ENCODE measurements around the gene STXBP2. TPM values are rescaled to one million over a fixed set of nuclear protein-coding genes. Genes with fewer than 3 reads are reported as not detected.

The STXBP2 gene

DNA sequence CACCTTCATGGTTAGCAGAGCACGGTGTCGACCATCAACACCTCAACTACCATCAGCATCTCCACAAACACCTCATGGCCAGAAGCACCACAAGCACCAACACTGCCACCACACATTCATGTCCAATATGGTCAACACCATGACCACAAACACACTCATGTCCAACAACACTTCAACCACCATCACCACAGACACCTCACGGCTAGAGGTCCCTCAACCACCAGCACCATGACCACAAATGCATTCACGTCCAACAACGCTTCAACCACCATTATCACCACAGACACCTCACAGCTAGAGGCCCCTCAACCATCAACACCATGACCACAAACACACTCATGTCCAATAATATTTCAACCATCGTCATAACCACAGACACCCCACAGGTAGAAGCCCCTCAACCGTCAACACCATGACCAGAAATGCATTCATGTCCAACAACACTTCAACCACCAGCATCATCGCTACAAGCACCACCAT lies 53.9 kb downstream of the STXBP2 start:
- DNase-seq, result no peak
- H2AK5ac ChIP-seq (ENCODE audit: low read length), result no peak overlapping the region
- no peaks in the 10 kb centered on the region for H3K36me3 ChIP-seq (ENCODE audit: control insufficient read depth, insufficient read depth, low read length)
- no peak overlapping the region for H4K8ac ChIP-seq (ENCODE audit: low read depth, low read length)
- H3K56ac ChIP-seq (ENCODE audit: low read length), result no peak overlapping the region
- no peaks in the 10 kb centered on the region for H3K79me1 ChIP-seq (ENCODE audit: low read length)
- H2BK15ac ChIP-seq (replicated peaks; ENCODE audit: low read depth), result no peak overlapping the region
- H3K18ac ChIP-seq (ENCODE audit: low read length), result no peak overlapping the region
- no peak overlapping the region for H3K4me3 ChIP-seq (ENCODE audit: low read length)
- no peak overlapping the region for H3K4ac ChIP-seq (ENCODE audit: low read depth, low read length)
- no peak overlapping the region for H3K9ac ChIP-seq (ENCODE audit: low read length)
- no peak overlapping the region for H4K5ac ChIP-seq (ENCODE audit: low read length)
- no peaks in the 10 kb centered on the region for H3K27me3 ChIP-seq (ENCODE audit: insufficient read depth, low read length, poor library complexity)
- H3K23ac ChIP-seq (ENCODE audit: low read length), result no peak overlapping the region
- H3K27ac ChIP-seq (ENCODE audit: low read depth, low read length), result no peak overlapping the region
- WGBS (ENCODE audit: extremely low coverage, insufficient coverage, low lambda C conversion rate), result no CpG with 5 or more reads among the region's 8 CpGs
- H3K79me2 ChIP-seq (ENCODE audit: control insufficient read depth, insufficient read depth, low read length), result no peaks in the 10 kb centered on the region
- H3K4me1 ChIP-seq (ENCODE audit: control insufficient read depth, low read depth, low read length), result no peaks in the 10 kb centered on the region
- no peak overlapping the region for H2BK120ac ChIP-seq (ENCODE audit: low read depth, low read length)
- no peak overlapping the region for H2BK5ac ChIP-seq (ENCODE audit: low read length)
- H3K4me2 ChIP-seq (ENCODE audit: low read length), result no peak overlapping the region

DNA sequence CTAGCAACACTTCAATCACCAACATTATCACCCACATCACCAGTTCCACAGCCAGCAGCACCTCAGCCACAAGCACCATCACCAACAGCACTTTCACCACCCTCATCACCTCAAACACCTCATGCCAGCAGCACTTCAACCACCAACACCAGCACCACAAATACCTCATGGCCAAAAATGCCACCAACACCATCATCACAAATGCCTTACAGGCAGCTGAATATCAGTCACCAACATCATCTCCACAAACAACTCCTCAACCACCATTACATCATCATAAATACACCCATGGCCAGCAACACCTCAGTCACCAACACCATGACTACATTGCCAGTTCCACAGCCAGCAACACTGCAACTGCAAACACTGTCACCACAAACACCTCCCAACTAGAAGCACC lies 54.6 kb downstream of the STXBP2 start:
- Histone ChIP-seq H3K27ac (ENCODE audit: low read depth, low read length) (no peak overlapping the region), H3K79me1 (ENCODE audit: low read length) (no peaks in the 10 kb centered on the region), H3K4me3 (ENCODE audit: low read length) (no peak overlapping the region), H3K23ac (ENCODE audit: low read length) (no peak overlapping the region), H2AK5ac (ENCODE audit: low read length) (no peak overlapping the region), H3K36me3 (ENCODE audit: control insufficient read depth, insufficient read depth, low read length) (no peaks in the 10 kb centered on the region), H3K9ac (ENCODE audit: low read length) (no peak overlapping the region), H2BK120ac (ENCODE audit: low read depth, low read length) (no peak overlapping the region), H3K4me2 (ENCODE audit: low read length) (no peak overlapping the region), H3K79me2 (ENCODE audit: control insufficient read depth, insufficient read depth, low read length) (no peaks in the 10 kb centered on the region), H4K8ac (ENCODE audit: low read depth, low read length) (no peak overlapping the region), H3K4ac (ENCODE audit: low read depth, low read length) (no peak overlapping the region), H3K27me3 (ENCODE audit: insufficient read depth, low read length, poor library complexity) (no peaks in the 10 kb centered on the region), H2BK5ac (ENCODE audit: low read length) (no peak overlapping the region), H3K18ac (ENCODE audit: low read length) (no peak overlapping the region), H3K56ac (ENCODE audit: low read length) (no peak overlapping the region), H3K4me1 (ENCODE audit: control insufficient read depth, low read depth, low read length) (no peaks in the 10 kb centered on the region), H2BK15ac (replicated peaks; ENCODE audit: low read depth) (no peak overlapping the region), H4K5ac (ENCODE audit: low read length) (no peak overlapping the region)
- no peak for DNase-seq

DNA sequence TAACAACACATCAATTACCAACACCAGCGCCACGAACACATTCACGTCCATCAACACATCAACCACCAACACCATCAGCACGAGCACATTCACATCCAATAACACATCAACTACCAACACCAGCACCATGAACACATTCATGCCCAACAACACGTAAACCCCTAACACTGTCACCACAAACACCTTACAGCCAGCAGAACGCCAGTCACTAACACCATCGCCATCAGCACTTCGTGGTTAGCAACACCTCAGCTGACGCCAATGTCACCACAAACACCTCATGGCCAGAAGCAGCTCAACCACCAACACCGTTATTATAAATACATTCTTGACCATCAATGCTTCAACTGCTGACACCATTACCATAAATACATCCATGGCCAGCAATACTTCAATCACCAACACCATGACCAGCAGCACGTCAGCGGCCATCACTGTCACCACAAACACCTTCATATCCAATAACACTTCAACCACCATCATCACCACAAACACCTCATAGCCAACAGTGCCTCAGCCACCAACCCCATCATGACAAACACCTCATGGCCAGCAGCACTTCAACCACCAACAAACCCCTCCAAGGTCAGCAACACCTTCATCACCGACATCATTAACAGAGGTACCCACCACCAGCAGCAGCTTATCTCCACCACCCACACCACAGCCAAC lies 55.6 kb downstream of the STXBP2 start:
- Histone ChIP-seq H3K4ac (ENCODE audit: low read depth, low read length) (no peak overlapping the region), H3K27ac (ENCODE audit: low read depth, low read length) (no peak overlapping the region), H3K4me2 (ENCODE audit: low read length) (no peak overlapping the region), H3K4me1 (ENCODE audit: control insufficient read depth, low read depth, low read length) (no peaks in the 10 kb centered on the region), H3K36me3 (ENCODE audit: control insufficient read depth, insufficient read depth, low read length) (no peaks in the 10 kb centered on the region), H3K79me1 (ENCODE audit: low read length) (no peaks in the 10 kb centered on the region), H3K27me3 (ENCODE audit: insufficient read depth, low read length, poor library complexity) (no peaks in the 10 kb centered on the region), H3K4me3 (ENCODE audit: low read length) (no peak overlapping the region), H3K56ac (ENCODE audit: low read length) (no peak overlapping the region), H2BK5ac (ENCODE audit: low read length) (no peak overlapping the region), H4K5ac (ENCODE audit: low read length) (no peak overlapping the region), H4K8ac (ENCODE audit: low read depth, low read length) (no peak overlapping the region), H3K18ac (ENCODE audit: low read length) (no peak overlapping the region), H2BK120ac (ENCODE audit: low read depth, low read length) (no peak overlapping the region), H3K9ac (ENCODE audit: low read length) (no peak overlapping the region), H3K79me2 (ENCODE audit: control insufficient read depth, insufficient read depth, low read length) (no peaks in the 10 kb centered on the region), H3K23ac (ENCODE audit: low read length) (no peak overlapping the region), H2BK15ac (replicated peaks; ENCODE audit: low read depth) (no peak overlapping the region), H2AK5ac (ENCODE audit: low read length) (no peak overlapping the region)
- no peak for DNase-seq
- 100% methylated on average over 4 of the region's 13 CpGs for WGBS (ENCODE audit: extremely low coverage, insufficient coverage, low lambda C conversion rate)

DNA sequence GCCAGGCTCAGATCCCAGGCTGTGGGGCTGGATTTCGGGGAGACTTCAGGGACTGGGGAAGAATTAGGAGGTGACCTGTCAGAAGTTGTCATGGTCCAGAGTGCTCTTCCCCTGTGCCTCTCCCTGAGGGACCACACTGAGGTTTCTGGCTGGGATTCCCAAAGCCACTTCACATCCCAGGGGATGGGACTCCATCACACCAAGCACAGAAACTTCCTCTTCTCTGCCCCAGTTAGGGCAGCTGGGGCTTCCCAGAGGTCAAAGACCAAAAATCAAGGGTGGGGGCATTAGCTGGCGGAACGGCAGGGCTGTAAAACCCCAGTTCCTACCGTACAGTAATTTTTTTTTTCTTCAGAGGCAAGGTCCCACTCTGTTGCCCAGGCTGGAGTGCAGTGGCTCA lies 57.6 kb downstream of the STXBP2 start:
- WGBS (ENCODE audit: extremely low coverage, insufficient coverage, low lambda C conversion rate), result no CpG with 5 or more reads among the region's 4 CpGs
- Histone ChIP-seq H3K36me3 (ENCODE audit: control insufficient read depth, insufficient read depth, low read length) (no peaks in the 10 kb centered on the region), H3K27ac (ENCODE audit: low read depth, low read length) (no peak overlapping the region), H3K79me1 (ENCODE audit: low read length) (no peaks in the 10 kb centered on the region), H2AK5ac (ENCODE audit: low read length) (no peak overlapping the region), H2BK15ac (replicated peaks; ENCODE audit: low read depth) (no peak overlapping the region), H3K4me1 (ENCODE audit: control insufficient read depth, low read depth, low read length) (no peaks in the 10 kb centered on the region), H3K56ac (ENCODE audit: low read length) (no peak overlapping the region), H4K5ac (ENCODE audit: low read length) (no peak overlapping the region), H2BK5ac (ENCODE audit: low read length) (no peak overlapping the region), H3K18ac (ENCODE audit: low read length) (no peak overlapping the region), H3K4me3 (ENCODE audit: low read length) (no peak overlapping the region), H3K79me2 (ENCODE audit: control insufficient read depth, insufficient read depth, low read length) (no peaks in the 10 kb centered on the region), H3K27me3 (ENCODE audit: insufficient read depth, low read length, poor library complexity) (no peaks in the 10 kb centered on the region), H2BK120ac (ENCODE audit: low read depth, low read length) (no peak overlapping the region), H3K9ac (ENCODE audit: low read length) (no peak overlapping the region), H3K4me2 (ENCODE audit: low read length) (no peak overlapping the region), H4K8ac (ENCODE audit: low read depth, low read length) (no peak overlapping the region), H3K23ac (ENCODE audit: low read length) (no peak overlapping the region), H3K4ac (ENCODE audit: low read depth, low read length) (no peak overlapping the region)
- DNase-seq, result no peak

Small RNA genes within 50 kb of the gene (small RNA-seq; reads per million reads assigned to genes)
- not detected for gene MIR6792 (ENCODE audit: insufficient read depth)

All from mesendoderm (in vitro differentiated cells).